Neural progenitor cell (in vitro differentiated cells): ENCODE measurements around the gene WBP2.

Experiments
- CTCF ChIP-seq: fragments of 200-600 bp; sonication (generic); IDR thresholded peaks from 2 replicates; pipeline ENCODE4 v1.5.1; 2017; ENCODE audit warnings: antibody characterized with exemption, mild to moderate bottlenecking
- EZH2 ChIP-seq: fragments of 200-600 bp; sonication (generic); IDR thresholded peaks from 2 replicates; pipeline ENCODE4 v1.6.1; 2017; ENCODE audit warnings: antibody characterized with exemption, mild to moderate bottlenecking, moderate library complexity

- TF ChIP-seq CTCF (no peak), EZH2 (no peak)
Observed at GRCh38 chr17:75817571-75817970, 37.6 kb downstream of the WBP2 start.
